Measurements from ENCODE around the gene ELOVL6. TPM values are rescaled to one million over a fixed set of nuclear protein-coding genes. Genes with fewer than 3 reads are reported as not detected.

ELOVL6 gene
- total RNA-seq, 2 experiments from 2014 or later: 17.4 to 18.7 TPM

DNA sequence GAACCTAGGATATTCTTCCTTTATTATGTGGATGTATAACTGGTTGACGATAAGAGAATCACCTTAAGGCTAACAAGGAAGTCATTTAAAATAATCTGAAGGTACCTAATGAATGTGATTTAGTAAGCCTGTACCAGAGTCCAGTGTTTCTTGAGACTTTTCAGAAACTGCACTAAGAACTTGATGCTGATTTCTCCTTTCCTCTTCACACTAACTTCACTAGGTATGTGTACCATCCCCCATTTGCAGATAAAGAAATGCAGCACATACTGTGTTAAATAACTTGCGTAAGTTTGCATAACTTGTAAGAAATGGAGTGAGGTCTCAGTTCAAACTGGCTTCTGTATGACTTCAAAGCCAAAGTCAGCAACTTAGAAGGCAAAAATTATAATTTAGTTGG lies 63.3 kb downstream of the ELOVL6 start:
- ChIA-PET CTCF (no interaction called here), POLR2A (no interaction called here)
- H3K27ac Mint-ChIP-seq: no peak overlapping the region
- DNase-seq: no peak
- no peak for ATAC-seq
- peaks cover 3% of the 10 kb centered on the region for H3K4me1 Mint-ChIP-seq (ENCODE audit: low read depth)
- H3K9me3 Mint-ChIP-seq (ENCODE audit: insufficient read depth): no peaks in the 10 kb centered on the region
- H3K27me3 Mint-ChIP-seq (ENCODE audit: low read depth): no peaks in the 10 kb centered on the region
- H3K4me3 Mint-ChIP-seq: no peak overlapping the region
- peaks cover 10% of the 10 kb centered on the region for H3K36me3 Mint-ChIP-seq (ENCODE audit: low read depth)

DNA sequence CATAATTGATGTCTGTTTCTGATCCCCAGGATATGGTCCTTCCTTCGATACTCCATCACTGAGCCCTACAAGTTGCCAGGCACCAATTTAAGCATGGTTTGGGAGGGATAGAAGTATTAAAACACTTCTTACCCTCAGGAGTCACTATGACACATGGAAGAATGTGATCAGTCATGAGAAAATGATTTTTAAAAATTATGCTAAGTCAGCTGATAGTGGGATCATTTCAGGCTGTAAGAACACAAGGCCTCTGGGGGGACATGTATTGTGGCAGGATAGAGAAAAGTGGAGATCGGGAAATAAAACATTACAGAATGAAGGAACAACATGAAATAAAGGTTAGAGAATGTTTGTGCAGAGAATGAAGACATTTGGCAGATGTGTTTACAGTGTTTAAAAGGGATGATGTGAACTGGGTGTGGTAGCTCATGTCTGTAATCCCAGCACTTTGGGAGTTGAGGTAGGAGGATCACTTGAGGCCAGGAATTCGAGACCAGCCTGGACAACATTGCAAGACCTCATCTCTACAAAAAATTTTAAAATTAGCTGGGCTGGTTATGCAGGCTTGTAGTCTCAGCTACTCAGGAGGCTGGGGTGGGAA lies 64.0 kb downstream of the ELOVL6 start:
- ATAC-seq: no peak
- CTCF ChIA-PET: no interaction called here
- no peak overlapping the region for H3K27ac Mint-ChIP-seq
- H3K27me3 Mint-ChIP-seq (ENCODE audit: low read depth): no peaks in the 10 kb centered on the region
- POLR2A ChIA-PET: no interaction called here
- peaks cover 10% of the 10 kb centered on the region for H3K36me3 Mint-ChIP-seq (ENCODE audit: low read depth)
- H3K9me3 Mint-ChIP-seq (ENCODE audit: insufficient read depth): no peaks in the 10 kb centered on the region
- H3K4me1 Mint-ChIP-seq (ENCODE audit: low read depth): peaks cover 3% of the 10 kb centered on the region
- DNase-seq: no peak
- no peak overlapping the region for H3K4me3 Mint-ChIP-seq

DNA sequence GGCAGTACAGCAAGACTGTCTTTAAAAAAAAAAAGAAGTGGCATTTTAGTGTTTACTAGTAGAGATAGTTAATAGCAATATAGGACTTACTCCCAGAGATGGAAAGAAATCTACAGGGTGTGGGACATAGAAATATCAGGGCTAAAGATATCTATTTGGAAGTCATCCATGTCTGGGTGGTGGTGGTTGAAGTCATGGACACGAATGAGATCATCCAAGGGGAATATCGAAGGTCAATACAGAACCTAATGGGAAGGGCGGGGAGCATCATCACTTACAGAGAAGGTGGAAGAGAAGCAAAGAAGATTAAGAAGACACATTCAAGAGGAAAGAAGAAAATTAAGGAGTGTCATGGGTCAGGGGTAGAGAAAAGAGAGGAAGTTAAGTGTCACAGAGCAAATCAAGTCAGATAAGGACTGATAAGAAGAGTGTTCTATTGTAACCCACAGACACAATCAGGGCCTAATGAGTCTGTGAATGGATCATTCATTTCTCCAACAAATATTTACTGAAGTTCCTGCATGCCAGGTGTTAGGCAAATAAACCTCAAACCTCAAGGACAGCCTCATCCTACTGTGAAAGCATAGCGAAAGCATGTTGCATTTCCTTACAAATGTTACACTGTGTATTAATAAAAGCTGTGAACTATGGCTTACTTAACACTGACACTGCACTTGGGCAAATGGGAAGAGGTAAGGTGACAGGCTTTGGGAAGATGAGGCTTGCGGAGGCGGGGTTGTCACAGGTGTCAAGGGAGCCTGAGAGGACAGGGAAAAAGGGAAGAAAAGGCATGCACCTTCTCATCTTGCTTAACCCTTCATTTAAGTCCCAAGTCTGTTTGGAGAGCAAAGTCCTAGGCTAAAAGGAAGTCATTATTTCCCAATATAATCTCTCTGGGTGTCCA lies 65.3 kb downstream of the ELOVL6 start:
- no peak for ATAC-seq
- Mint-ChIP-seq H3K27me3 (ENCODE audit: low read depth) (no peaks in the 10 kb centered on the region), H3K9me3 (ENCODE audit: insufficient read depth) (no peaks in the 10 kb centered on the region), H3K4me1 (ENCODE audit: low read depth) (peaks cover 3% of the 10 kb centered on the region), H3K36me3 (ENCODE audit: low read depth) (peaks cover 10% of the 10 kb centered on the region), H3K27ac (no peak overlapping the region), H3K4me3 (no peak overlapping the region)
- ChIA-PET CTCF (no interaction called here), POLR2A (interaction anchor here (0.6 kb wide), 1 partner anchor 35 kb away, joined by 7 read pairs; no protein-coding TSS in a partner anchor)
- DNase-seq: no peak

DNA sequence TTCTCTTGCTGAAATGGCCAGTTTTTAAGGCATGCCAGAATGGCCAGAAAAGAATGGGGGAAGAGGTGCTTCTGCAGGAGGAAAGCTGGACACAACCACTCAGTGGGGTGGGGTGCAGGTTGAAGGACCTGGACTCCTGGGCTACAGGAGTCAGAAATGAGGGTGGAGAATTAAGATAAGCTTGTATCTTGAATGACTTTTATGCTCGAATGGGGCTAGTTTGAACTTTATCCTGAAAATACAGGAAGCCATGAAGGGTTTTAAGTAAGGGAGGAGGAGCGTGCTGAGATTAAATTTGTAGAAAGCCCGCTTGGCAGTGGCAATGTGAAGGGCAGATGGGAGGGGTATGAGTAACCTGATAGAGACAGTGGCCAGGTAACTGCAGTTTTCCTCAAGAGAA lies 66.5 kb downstream of the ELOVL6 start:
- peaks cover 10% of the 10 kb centered on the region for H3K36me3 Mint-ChIP-seq (ENCODE audit: low read depth)
- DNase-seq (no peak), ATAC-seq (no peak)
- ChIA-PET POLR2A (no interaction called here), CTCF (no interaction called here)
- peaks cover 3% of the 10 kb centered on the region for H3K4me1 Mint-ChIP-seq (ENCODE audit: low read depth)
- H3K27ac Mint-ChIP-seq: no peak overlapping the region
- H3K27me3 Mint-ChIP-seq (ENCODE audit: low read depth): no peaks in the 10 kb centered on the region
- H3K4me3 Mint-ChIP-seq: no peak overlapping the region
- no peaks in the 10 kb centered on the region for H3K9me3 Mint-ChIP-seq (ENCODE audit: insufficient read depth)

DNA sequence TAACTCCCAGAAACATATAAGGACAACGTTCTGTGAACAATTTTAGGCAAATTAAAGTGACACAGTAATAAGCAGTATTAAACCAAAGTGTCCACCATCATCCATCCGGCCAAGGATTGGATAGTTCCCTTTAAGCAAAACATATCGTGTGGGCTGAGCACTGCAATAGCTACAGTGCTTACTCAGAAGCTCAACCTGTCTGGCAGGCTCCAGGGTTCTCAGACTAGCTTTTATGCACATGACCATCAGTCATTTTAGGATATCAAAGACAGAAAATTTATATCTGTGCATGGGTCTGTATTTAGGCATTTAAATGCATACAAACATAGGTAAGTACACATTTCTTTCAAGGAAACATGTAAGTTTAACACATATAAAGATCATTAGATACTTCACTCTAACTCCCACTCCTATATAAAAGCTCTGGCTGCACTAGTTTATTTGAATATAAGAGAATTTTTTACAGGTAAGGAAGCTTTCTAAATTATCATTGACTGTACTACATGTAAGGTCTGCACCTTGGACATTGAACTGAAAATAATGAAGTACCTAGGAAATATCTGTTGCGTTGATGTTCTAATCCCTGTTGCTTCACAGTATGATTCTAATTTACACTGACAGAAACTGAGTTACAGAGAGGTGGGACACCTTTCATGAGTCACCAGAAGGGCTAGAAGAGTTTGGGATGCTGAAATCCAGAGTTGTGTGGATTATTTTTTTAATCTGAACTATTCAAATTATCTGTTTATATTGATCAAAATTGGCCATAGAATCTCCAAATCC lies 67.6 kb downstream of the ELOVL6 start:
- no peak overlapping the region for H3K4me3 Mint-ChIP-seq
- DNase-seq (no peak), ATAC-seq (no peak)
- H3K4me1 Mint-ChIP-seq (ENCODE audit: low read depth): peaks cover 3% of the 10 kb centered on the region
- H3K27ac Mint-ChIP-seq: no peak overlapping the region
- ChIA-PET POLR2A (no interaction called here), CTCF (interaction anchor here (1.2 kb wide), 1 partner anchor 34 kb away, joined by 4 read pairs; no protein-coding TSS in a partner anchor)
- H3K9me3 Mint-ChIP-seq (ENCODE audit: insufficient read depth): no peaks in the 10 kb centered on the region
- no peaks in the 10 kb centered on the region for H3K27me3 Mint-ChIP-seq (ENCODE audit: low read depth)
- H3K36me3 Mint-ChIP-seq (ENCODE audit: low read depth): peaks cover 12% of the 10 kb centered on the region

DNA sequence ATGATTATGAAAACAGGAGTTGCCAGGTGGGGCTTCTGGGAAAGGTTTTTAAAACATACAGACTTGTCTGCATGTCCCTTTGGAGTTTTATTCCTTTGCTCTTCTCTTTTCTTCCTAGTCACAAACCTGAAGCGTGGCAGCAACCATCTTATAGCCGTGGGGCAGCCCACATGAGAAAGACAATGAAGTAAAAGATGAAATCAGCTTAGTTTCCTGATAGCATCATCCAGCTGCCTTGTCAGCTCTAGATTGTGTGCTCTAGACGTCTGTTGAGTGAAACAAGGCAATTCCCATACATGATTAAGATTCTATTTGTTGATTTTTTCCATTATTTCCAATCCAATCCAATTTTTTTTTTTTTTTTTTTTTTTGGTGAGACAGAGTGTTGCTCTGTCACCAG lies 68.9 kb downstream of the ELOVL6 start:
- H3K9me3 Mint-ChIP-seq (ENCODE audit: insufficient read depth): no peaks in the 10 kb centered on the region
- H3K4me3 Mint-ChIP-seq: no peak overlapping the region
- H3K27me3 Mint-ChIP-seq (ENCODE audit: low read depth): no peaks in the 10 kb centered on the region
- H3K4me1 Mint-ChIP-seq (ENCODE audit: low read depth): peaks cover 3% of the 10 kb centered on the region
- CTCF ChIA-PET: interaction anchor here (1.4 kb wide), 1 partner anchor 11 kb away, joined by 3 read pairs; no protein-coding TSS in a partner anchor
- no peak for DNase-seq
- POLR2A ChIA-PET: no interaction called here
- ATAC-seq: no peak
- no peak overlapping the region for H3K27ac Mint-ChIP-seq
- H3K36me3 Mint-ChIP-seq (ENCODE audit: low read depth): peaks cover 10% of the 10 kb centered on the region

DNA sequence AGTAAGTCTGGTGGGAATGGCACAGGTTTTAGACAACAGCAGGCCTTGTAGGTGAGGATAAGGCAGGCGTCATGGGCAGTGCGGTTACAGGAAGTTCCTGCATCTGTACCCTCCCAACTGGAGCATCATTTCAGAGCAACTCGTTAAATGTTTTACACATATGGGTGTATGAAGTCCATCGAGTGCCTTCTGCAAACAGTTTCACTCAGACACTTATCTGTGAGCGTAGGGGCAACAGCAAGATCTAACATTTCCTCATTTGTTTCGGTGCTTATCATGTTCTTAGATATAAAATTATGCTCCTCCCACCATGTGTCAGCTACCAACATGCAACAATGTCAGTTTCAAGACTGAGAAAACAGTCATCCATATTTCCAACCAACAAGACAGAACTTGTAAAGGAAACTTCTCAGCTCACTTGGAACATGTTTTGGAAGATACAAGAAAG lies 69.9 kb downstream of the ELOVL6 start:
- no peaks in the 10 kb centered on the region for H3K9me3 Mint-ChIP-seq (ENCODE audit: insufficient read depth)
- ChIA-PET POLR2A (no interaction called here), CTCF (interaction anchor here (1.4 kb wide), 1 partner anchor 10 kb away, joined by 3 read pairs; no protein-coding TSS in a partner anchor)
- H3K27me3 Mint-ChIP-seq (ENCODE audit: low read depth): no peaks in the 10 kb centered on the region
- H3K36me3 Mint-ChIP-seq (ENCODE audit: low read depth): peaks cover 10% of the 10 kb centered on the region
- H3K4me3 Mint-ChIP-seq: no peak overlapping the region
- H3K27ac Mint-ChIP-seq: no peak overlapping the region
- ATAC-seq (no peak), DNase-seq (no peak)
- peaks cover 3% of the 10 kb centered on the region for H3K4me1 Mint-ChIP-seq (ENCODE audit: low read depth)

DNA sequence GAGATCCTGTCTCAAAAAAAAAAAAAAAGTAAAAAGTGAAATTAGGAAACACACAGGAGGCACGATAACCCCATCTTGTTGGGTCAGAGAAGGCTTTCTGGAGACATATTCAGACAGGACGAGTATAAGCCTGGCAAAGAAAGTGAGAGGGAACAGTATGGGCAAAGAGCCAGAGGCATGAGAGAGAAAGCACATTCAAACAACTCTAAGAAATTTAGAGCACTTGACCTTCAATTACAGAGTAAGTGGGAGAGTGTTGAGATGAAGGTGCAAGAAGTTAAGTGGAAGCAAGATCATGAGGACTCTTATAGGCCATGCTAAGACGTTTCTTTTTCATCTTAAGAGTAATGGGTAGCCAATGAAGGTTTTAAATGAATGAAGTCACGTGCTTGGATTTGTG lies 70.4 kb downstream of the ELOVL6 start:
- no peak overlapping the region for H3K4me3 Mint-ChIP-seq
- H3K27ac Mint-ChIP-seq: no peak overlapping the region
- peaks cover 10% of the 10 kb centered on the region for H3K36me3 Mint-ChIP-seq (ENCODE audit: low read depth)
- H3K9me3 Mint-ChIP-seq (ENCODE audit: insufficient read depth): no peaks in the 10 kb centered on the region
- DNase-seq: no peak
- ATAC-seq: no peak
- peaks cover 2% of the 10 kb centered on the region for H3K4me1 Mint-ChIP-seq (ENCODE audit: low read depth)
- H3K27me3 Mint-ChIP-seq (ENCODE audit: low read depth): no peaks in the 10 kb centered on the region
- CTCF ChIA-PET: no interaction called here
- POLR2A ChIA-PET: no interaction called here

DNA sequence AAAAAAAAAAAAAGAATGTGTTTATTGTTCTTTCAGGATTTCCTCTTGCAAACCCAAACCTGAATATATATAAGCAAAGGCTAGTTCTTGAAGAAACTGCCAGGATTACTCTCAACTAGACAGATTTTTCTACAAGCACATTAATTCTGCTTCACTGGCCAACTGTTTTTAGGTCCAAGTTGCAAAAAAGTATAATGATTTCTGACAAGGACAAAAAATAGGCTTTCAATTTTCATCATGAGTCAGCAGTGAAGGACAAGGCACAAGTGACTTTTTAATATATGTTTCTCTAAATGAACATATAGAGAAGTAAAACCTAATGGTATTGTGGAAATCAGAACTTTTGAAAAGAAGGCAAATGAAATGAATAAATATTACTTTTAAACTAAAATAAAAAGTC lies 73.7 kb downstream of the ELOVL6 start:
- Mint-ChIP-seq H3K27me3 (ENCODE audit: low read depth) (no peaks in the 10 kb centered on the region), H3K4me1 (ENCODE audit: low read depth) (peaks cover 4% of the 10 kb centered on the region), H3K27ac (no peak overlapping the region), H3K4me3 (no peak overlapping the region), H3K36me3 (ENCODE audit: low read depth) (peaks cover 5% of the 10 kb centered on the region), H3K9me3 (ENCODE audit: insufficient read depth) (no peaks in the 10 kb centered on the region)
- ATAC-seq (no peak), DNase-seq (no peak)
- ChIA-PET POLR2A (no interaction called here), CTCF (no interaction called here)

DNA sequence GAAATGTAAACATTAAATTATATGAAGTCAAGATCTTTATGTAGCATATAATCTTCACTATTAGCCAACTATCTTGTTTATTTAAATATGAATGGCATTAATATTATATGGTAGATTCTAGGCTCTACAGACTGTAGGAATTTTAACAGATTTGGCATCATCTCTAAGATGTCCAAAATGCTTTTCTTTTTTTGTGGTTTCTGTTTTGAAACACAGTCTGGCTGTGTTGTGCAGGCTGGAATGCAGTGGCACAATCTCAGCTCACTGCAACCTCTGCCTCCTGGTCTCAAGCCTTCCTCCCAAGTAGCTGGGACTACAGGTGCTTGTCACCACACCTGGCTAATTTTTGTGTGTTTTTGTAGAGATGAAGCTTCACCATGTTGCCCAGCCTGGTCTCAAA lies 76.2 kb downstream of the ELOVL6 start:
- DNase-seq (no peak), ATAC-seq (no peak)
- Mint-ChIP-seq H3K36me3 (ENCODE audit: low read depth) (peaks cover 5% of the 10 kb centered on the region), H3K27me3 (ENCODE audit: low read depth) (no peaks in the 10 kb centered on the region), H3K4me3 (no peak overlapping the region), H3K9me3 (ENCODE audit: insufficient read depth) (no peaks in the 10 kb centered on the region), H3K4me1 (ENCODE audit: low read depth) (peaks cover 8% of the 10 kb centered on the region), H3K27ac (no peak overlapping the region)
- POLR2A ChIA-PET: no interaction called here
- CTCF ChIA-PET: no interaction called here

DNA sequence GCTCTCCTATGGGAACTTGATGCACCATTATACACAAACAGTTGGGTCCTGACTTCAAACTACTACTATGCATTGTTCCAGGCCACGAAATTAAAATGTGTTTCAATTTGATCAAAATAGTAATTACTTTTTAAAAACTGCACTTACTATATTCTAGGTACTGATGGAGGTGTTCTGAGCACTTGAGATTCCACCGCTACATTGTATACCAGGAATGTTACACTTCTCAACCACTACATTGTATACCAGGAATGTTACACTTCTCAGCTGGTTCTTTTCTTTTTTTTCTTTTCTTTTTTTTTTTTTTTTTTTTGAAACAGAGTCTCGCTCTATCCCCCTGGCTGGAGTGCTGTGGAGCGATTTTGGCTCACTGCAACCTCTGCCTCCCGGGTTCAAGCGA lies 77.9 kb downstream of the ELOVL6 start:
- ChIA-PET POLR2A (no interaction called here), CTCF (no interaction called here)
- Mint-ChIP-seq H3K27me3 (ENCODE audit: low read depth) (no peaks in the 10 kb centered on the region), H3K27ac (no peak overlapping the region), H3K36me3 (ENCODE audit: low read depth) (peaks cover 2% of the 10 kb centered on the region), H3K4me3 (no peak overlapping the region), H3K4me1 (ENCODE audit: low read depth) (peaks cover 8% of the 10 kb centered on the region), H3K9me3 (ENCODE audit: insufficient read depth) (no peaks in the 10 kb centered on the region)
- ATAC-seq (no peak), DNase-seq (no peak)

DNA sequence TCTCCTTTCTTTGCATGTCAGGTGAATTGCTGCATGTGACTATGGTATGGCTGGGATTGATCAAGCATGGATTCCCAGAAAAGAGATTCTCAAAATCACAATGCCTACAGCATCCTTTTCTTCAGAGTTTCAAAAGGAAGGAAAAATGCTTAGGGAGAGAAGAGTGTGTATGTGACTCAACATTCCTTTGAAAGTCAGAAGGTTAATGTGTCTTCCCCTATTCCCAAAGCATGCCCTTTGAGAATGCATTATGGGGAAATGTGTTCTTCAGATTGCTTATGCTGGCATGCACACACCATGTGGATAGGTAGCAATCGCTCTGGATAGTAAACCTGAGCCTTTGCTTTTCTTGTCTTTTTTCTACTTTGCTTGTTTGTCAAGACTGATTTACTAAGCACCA lies 78.5 kb downstream of the ELOVL6 start:
- no peaks in the 10 kb centered on the region for H3K9me3 Mint-ChIP-seq (ENCODE audit: insufficient read depth)
- DNase-seq (no peak), ATAC-seq (no peak)
- peaks cover 8% of the 10 kb centered on the region for H3K4me1 Mint-ChIP-seq (ENCODE audit: low read depth)
- no peaks in the 10 kb centered on the region for H3K27me3 Mint-ChIP-seq (ENCODE audit: low read depth)
- no peak overlapping the region for H3K4me3 Mint-ChIP-seq
- H3K27ac Mint-ChIP-seq: peak overlapping the region; percentile 16
- ChIA-PET POLR2A (no interaction called here), CTCF (interaction anchor here (0.7 kb wide), 2 partner anchors 17 to 121 kb away, joined by 3 to 4 read pairs; no protein-coding TSS in a partner anchor)
- peaks cover 2% of the 10 kb centered on the region for H3K36me3 Mint-ChIP-seq (ENCODE audit: low read depth)
